ENCODE results near the gene PCLO.
"Not testable (repeated sequence)": the region's sequence is repeated elsewhere in the genome, so short reads cannot be mapped to it uniquely, and the experiment has no call there.

PCLO gene

GRCh38 chr7:82729172-82730030 lies 433.3 kb downstream of the PCLO start:
- DNase-seq (ENCODE audit: low spot score): peak; percentile 56

GRCh38 chr7:82726038-82726800 lies 436.5 kb downstream of the PCLO start:
- DNase-seq (ENCODE audit: low spot score): no peak

GRCh38 chr7:82723411-82723810 lies 439.3 kb downstream of the PCLO start:
- DNase-seq (ENCODE audit: low spot score): no peak

GRCh38 chr7:82722946-82723345 lies 439.7 kb downstream of the PCLO start:
- DNase-seq (ENCODE audit: low spot score): no peak

GRCh38 chr7:82715344-82715743 lies 447.3 kb downstream of the PCLO start:
- DNase-seq (ENCODE audit: low spot score): no peak

GRCh38 chr7:82714883-82715282 lies 447.8 kb downstream of the PCLO start:
- no peak for DNase-seq (ENCODE audit: low spot score)

GRCh38 chr7:82713506-82713905 lies 449.2 kb downstream of the PCLO start:
- no peak for DNase-seq (ENCODE audit: low spot score)

GRCh38 chr7:82706344-82706743 lies 456.3 kb downstream of the PCLO start:
- DNase-seq (ENCODE audit: low spot score): not testable (repeated sequence)

GRCh38 chr7:82705517-82706260 lies 457.0 kb downstream of the PCLO start:
- DNase-seq (ENCODE audit: low spot score): no peak

- no peak for DNase-seq (ENCODE audit: low spot score)
These were observed 458.6 kb downstream of the PCLO start for GRCh38 chr7:82704121-82704520.
